Stomach smooth muscle (tissue), 2 donors: ENCODE data around the gene TNIK.

ENCODE experiments used
- H3K27ac ChIP-seq: one replicate; pipeline ENCODE4 v1.7.0; 2013; ENCODE audit warnings: mild to moderate bottlenecking, low read length, inconsistent platforms
- H3K27me3 ChIP-seq, 2 donors: one replicate each; pipeline ENCODE4 v1.7.0; 2013; ENCODE audit warnings: low read length in 2 of 2; ENCODE audit not compliant: insufficient read depth in 2 of 2, control insufficient read depth in 1 of 2
- H3K36me3 ChIP-seq, 2 donors: one replicate each; pipeline ENCODE4 v1.7.0; 2013; ENCODE audit warnings: low read length in 2 of 2; ENCODE audit not compliant: control insufficient read depth in 2 of 2, insufficient read depth in 2 of 2
- H3K4me1 ChIP-seq: one replicate; pipeline ENCODE4 v1.7.0; 2013; ENCODE audit warnings: low read length; ENCODE audit not compliant: control insufficient read depth, insufficient read depth
- H3K4me3 ChIP-seq, 2 donors: one replicate each; pipeline ENCODE4 v1.7.0; 2013; ENCODE audit warnings: low read length in 2 of 2
- H3K9ac ChIP-seq, 2 donors: one replicate each; pipeline ENCODE4 v1.7.0; 2013; ENCODE audit warnings: low read length in 2 of 2, mild to moderate bottlenecking in 1 of 2
- H3K9me3 ChIP-seq, 2 donors: one replicate each; pipeline ENCODE4 v1.7.0; 2013; ENCODE audit warnings: low read length in 2 of 2; ENCODE audit not compliant: control insufficient read depth in 2 of 2
- donor health status: healthy.
- donor health status: Pancreatic carcinoma.

TNIK gene

GRCh38 chr3:171274222-171274621 lies 186.0 kb downstream of the TNIK start:
- Histone ChIP-seq H3K4me3 (no peak overlapping the region), H3K36me3 (no peaks in the 10 kb centered on the region), H3K9me3 (no peaks in the 10 kb centered on the region), H3K27me3 (no peaks in the 10 kb centered on the region), H3K9ac (no peak overlapping the region), H3K4me1 (no peaks in the 10 kb centered on the region), H3K27ac (no peak overlapping the region)

DNA sequence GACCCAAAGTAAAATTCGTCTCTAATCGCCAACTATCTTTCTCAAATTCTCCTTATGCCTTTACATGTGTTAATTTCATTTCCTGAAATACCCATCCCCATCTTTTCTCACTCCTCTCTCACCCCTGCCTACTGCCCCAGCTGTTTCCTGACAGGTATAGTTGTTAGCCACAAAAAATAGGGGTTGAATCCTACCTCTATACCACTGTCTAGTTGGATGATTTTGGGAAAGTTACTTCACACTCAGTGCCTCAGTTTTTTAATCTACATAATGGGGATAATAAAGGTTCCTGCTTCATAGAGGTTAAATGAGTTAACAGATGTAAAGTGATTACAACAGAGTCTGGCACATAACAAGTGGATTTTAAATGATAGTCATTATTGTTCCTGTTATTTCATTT lies 189.7 kb downstream of the TNIK start:
- no peak overlapping the region for H3K4me3 ChIP-seq
- no peak overlapping the region for H3K27ac ChIP-seq
- no peaks in the 10 kb centered on the region for H3K36me3 ChIP-seq
- H3K9ac ChIP-seq, result no peak overlapping the region
- H3K4me1 ChIP-seq, result peaks cover 6% of the 10 kb centered on the region
- H3K27me3 ChIP-seq, result no peaks in the 10 kb centered on the region
- H3K9me3 ChIP-seq, result no peaks in the 10 kb centered on the region

DNA sequence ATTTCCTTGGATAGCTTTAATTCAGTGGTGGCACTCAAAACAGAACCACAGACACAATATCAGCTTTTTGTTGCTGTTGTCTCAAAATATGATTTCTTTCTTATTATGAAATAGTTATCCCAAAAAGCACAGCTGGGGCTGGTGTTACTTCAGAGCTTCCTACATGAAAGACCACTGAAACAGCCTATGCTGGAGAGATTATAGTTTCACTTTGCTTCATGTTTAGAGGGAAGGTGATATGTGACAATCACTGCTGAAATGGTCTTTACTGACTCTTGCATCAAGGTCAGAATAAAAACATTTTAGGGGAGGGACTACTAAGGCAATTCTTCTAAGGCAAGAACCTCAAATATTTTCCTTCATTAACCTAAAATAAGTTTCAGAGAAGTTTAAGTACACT lies 190.7 kb downstream of the TNIK start:
- no peak overlapping the region for H3K27ac ChIP-seq
- H3K9me3 ChIP-seq, result no peaks in the 10 kb centered on the region
- no peaks in the 10 kb centered on the region for H3K36me3 ChIP-seq
- H3K4me1 ChIP-seq, result peaks cover 6% of the 10 kb centered on the region
- H3K9ac ChIP-seq, result no peak overlapping the region
- H3K27me3 ChIP-seq, result no peaks in the 10 kb centered on the region
- H3K4me3 ChIP-seq, result no peak overlapping the region

DNA sequence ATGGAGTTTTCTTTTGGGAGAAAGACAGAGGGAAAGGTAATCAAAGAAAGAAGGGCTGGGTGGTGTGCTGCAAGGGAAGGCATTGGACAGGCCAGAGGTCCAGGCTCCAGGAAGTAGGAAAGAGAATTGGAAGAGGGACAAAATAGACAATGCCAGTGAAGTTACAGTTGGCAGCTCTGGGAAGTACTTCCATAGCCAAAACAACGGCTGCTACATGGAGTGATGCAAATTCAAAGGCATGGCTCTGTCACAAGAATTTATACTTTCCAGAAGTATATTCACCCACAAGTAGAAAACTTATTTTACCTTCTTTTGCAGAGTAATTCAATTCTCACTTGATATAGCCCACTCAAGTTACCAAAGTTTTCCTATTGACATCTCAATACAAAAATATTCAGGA lies 191.5 kb downstream of the TNIK start:
- no peaks in the 10 kb centered on the region for H3K36me3 ChIP-seq
- H3K9me3 ChIP-seq, result no peaks in the 10 kb centered on the region
- no peaks in the 10 kb centered on the region for H3K27me3 ChIP-seq
- no peak overlapping the region for H3K27ac ChIP-seq
- no peak overlapping the region for H3K4me3 ChIP-seq
- H3K4me1 ChIP-seq, result peaks cover 6% of the 10 kb centered on the region
- no peak overlapping the region for H3K9ac ChIP-seq

- no peaks in the 10 kb centered on the region for H3K36me3 ChIP-seq
- H3K9me3 ChIP-seq, result no peaks in the 10 kb centered on the region
- no peak overlapping the region for H3K9ac ChIP-seq
- no peaks in the 10 kb centered on the region for H3K27me3 ChIP-seq
- peaks cover 6% of the 10 kb centered on the region for H3K4me1 ChIP-seq
- no peak overlapping the region for H3K27ac ChIP-seq
- no peak overlapping the region for H3K4me3 ChIP-seq
Measured at GRCh38 chr3:171267104-171267503, 193.1 kb downstream of the TNIK start.

DNA sequence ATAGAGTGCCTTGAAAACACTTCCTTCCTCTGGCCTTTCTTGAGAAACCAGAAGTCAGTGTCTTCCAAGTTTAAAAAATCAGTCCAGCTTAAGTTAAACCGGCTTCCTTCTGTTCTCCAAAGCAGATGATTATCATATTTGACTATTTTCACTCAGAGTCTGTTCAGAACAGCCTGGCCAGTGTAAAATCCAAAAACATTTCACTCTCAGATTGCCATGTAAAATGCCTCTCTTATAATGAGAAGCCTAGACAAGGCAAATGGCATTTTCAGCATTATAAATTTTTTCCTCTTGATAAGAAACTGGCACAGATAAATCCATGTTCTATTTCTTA lies 193.5 kb downstream of the TNIK start:
- Histone ChIP-seq H3K36me3 (no peaks in the 10 kb centered on the region), H3K4me1 (peaks cover 6% of the 10 kb centered on the region), H3K27ac (no peak overlapping the region), H3K4me3 (no peak overlapping the region), H3K9ac (no peak overlapping the region), H3K27me3 (no peaks in the 10 kb centered on the region), H3K9me3 (no peaks in the 10 kb centered on the region)

DNA sequence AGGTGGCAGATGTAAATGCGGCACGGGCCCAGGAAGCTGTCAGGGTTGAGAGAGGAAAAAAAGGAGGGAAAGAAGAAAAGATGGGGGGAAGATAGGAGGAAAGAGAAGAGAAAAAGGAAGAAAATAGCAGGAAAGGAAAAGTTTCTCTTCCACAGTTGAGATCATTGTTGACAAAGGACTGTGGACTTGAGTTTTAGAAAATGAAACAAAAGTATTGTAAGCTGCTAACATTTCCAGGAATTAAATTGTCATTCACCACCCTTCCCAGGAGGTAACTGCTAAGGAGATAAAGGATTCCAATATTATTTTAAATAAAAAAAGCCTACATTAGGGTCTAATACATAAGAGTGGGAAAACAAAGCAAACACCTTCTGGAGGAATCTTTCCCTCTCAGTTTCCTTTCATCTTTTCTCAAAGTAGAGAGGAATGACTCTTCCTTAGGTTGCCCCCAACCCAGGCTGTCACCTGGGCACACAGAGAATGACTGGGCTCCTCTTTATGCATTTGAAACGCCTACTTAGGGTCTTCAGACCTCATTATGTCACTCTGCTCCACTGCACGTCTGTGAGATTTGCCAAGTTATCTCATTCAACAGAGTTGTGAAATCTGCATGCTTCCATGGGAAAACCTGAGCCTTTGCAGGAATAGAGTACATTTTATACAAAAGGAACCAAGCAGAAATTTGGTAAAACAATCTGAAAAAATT lies 194.0 kb downstream of the TNIK start:
- Histone ChIP-seq H3K9ac (no peak overlapping the region), H3K27ac (no peak overlapping the region), H3K27me3 (no peaks in the 10 kb centered on the region), H3K9me3 (no peaks in the 10 kb centered on the region), H3K4me1 (peaks cover 6% of the 10 kb centered on the region), H3K4me3 (no peak overlapping the region), H3K36me3 (no peaks in the 10 kb centered on the region)

- H3K4me1 ChIP-seq, result peaks cover 6% of the 10 kb centered on the region
- H3K9me3 ChIP-seq, result no peaks in the 10 kb centered on the region
- no peak overlapping the region for H3K27ac ChIP-seq
- H3K4me3 ChIP-seq, result no peak overlapping the region
- H3K36me3 ChIP-seq, result no peaks in the 10 kb centered on the region
- no peak overlapping the region for H3K9ac ChIP-seq
- H3K27me3 ChIP-seq, result no peaks in the 10 kb centered on the region
Measured at GRCh38 chr3:171264758-171265157, 195.4 kb downstream of the TNIK start.

DNA sequence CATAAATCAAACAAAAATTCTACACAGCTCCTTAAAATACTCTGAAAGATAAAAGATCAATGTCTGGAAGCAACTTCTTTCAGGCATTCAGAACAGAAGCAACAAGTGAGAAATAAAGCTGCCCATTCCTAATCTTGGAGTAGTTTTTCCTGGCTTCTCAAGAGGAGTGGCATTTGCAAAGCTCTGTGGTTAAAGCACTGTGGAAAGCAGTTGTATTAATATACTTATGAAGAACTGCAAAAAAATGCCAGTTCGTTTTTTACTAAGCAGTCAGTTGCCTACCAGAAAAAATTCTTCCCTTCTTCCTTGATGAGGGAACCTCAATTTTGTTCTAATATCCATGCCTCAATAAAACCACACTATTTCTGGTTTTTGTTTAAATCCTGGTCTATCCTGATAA lies 197.8 kb downstream of the TNIK start:
- Histone ChIP-seq H3K9me3 (no peaks in the 10 kb centered on the region), H3K36me3 (no peaks in the 10 kb centered on the region), H3K4me1 (peaks cover 8% of the 10 kb centered on the region), H3K27ac (no peak overlapping the region), H3K27me3 (no peaks in the 10 kb centered on the region), H3K4me3 (no peak overlapping the region), H3K9ac (no peak overlapping the region)

DNA sequence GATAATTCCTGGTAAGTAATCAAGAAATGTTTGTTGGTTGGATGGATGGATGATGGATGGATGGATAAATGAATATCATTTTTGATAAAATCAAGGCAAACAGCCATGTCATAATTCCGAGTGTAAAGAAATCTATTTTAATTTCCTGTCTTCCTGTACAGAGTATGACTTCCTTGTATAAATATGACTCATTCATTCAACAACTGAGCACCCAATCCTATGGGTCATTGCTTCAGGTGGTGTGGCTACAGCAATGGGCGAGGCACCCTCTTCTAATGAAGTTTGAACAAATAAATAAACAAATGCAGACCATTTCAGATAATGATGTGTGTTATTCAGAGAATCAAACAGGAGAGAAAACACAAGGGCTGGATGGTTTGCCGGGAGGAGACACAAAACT lies 198.7 kb downstream of the TNIK start:
- no peak overlapping the region for H3K9ac ChIP-seq
- no peak overlapping the region for H3K4me3 ChIP-seq
- H3K9me3 ChIP-seq, result no peaks in the 10 kb centered on the region
- no peak overlapping the region for H3K27ac ChIP-seq
- no peaks in the 10 kb centered on the region for H3K36me3 ChIP-seq
- H3K4me1 ChIP-seq, result peaks cover 4% of the 10 kb centered on the region
- no peaks in the 10 kb centered on the region for H3K27me3 ChIP-seq

- Histone ChIP-seq H3K4me3 (no peak overlapping the region), H3K9me3 (no peaks in the 10 kb centered on the region), H3K9ac (no peak overlapping the region), H3K27ac (no peak overlapping the region), H3K27me3 (no peaks in the 10 kb centered on the region), H3K4me1 (peaks cover 2% of the 10 kb centered on the region), H3K36me3 (no peaks in the 10 kb centered on the region)
Measured at GRCh38 chr3:171260899-171261298, 199.3 kb downstream of the TNIK start.
